HUES48 (cell line): ENCODE measurements around the gene PSTPIP1.

ENCODE experiments used
- H3K27ac ChIP-seq: one replicate; pipeline ENCODE4 v1.7.0; 2013; ENCODE audit warnings: low read depth, low read length, inconsistent platforms
- H3K27me3 ChIP-seq: 2 replicates; pipeline ENCODE4 v1.6.1; 2013; ENCODE audit warnings: mild to moderate bottlenecking, low read length; ENCODE audit not compliant: control insufficient read depth, insufficient read depth
- H3K36me3 ChIP-seq: 2 replicates; pipeline ENCODE4 v1.6.1; 2013; ENCODE audit warnings: low read length; ENCODE audit not compliant: control insufficient read depth, insufficient read depth
- H3K4me1 ChIP-seq: 2 replicates; pipeline ENCODE4 v1.6.1; 2013; ENCODE audit warnings: mild to moderate bottlenecking, low read length; ENCODE audit not compliant: control insufficient read depth, insufficient read depth
- H3K4me3 ChIP-seq: 2 replicates; pipeline ENCODE4 v1.5.1; 2013; ENCODE audit warnings: mild to moderate bottlenecking, low read depth, low read length
- H3K9ac ChIP-seq: 2 replicates; pipeline ENCODE4 v1.6.1; 2013; ENCODE audit warnings: mild to moderate bottlenecking, low read depth, low read length, moderate library complexity
- H3K9me3 ChIP-seq: 2 replicates; pipeline ENCODE4 v1.6.1; 2013; ENCODE audit warnings: low read length; ENCODE audit not compliant: control insufficient read depth, insufficient read depth

Gene PSTPIP1

GRCh38 chr15:77057685-77058084 lies 62.8 kb downstream of the PSTPIP1 start:
- Histone ChIP-seq H3K36me3 (peaks cover 8% of the 10 kb centered on the region), H3K4me1 (peaks cover 27% of the 10 kb centered on the region), H3K27ac (no peak overlapping the region), H3K9ac (no peak overlapping the region), H3K4me3 (no peak overlapping the region), H3K27me3 (no peaks in the 10 kb centered on the region), H3K9me3 (no peaks in the 10 kb centered on the region)

- no peak overlapping the region for H3K27ac ChIP-seq
Observed at GRCh38 chr15:77058468-77058867, 63.5 kb downstream of the PSTPIP1 start.

GRCh38 chr15:77059786-77060361 lies 64.9 kb downstream of the PSTPIP1 start:
- no peaks in the 10 kb centered on the region for H3K27me3 ChIP-seq
- H3K4me3 ChIP-seq = no peak overlapping the region
- no peaks in the 10 kb centered on the region for H3K9me3 ChIP-seq
- peaks cover 31% of the 10 kb centered on the region for H3K4me1 ChIP-seq
- H3K27ac ChIP-seq = no peak overlapping the region
- H3K9ac ChIP-seq = no peak overlapping the region
- no peaks in the 10 kb centered on the region for H3K36me3 ChIP-seq

More at GRCh38 chr15:77058468-77058867, 63.5 kb downstream of the PSTPIP1 start:
- H3K9ac ChIP-seq = no peak overlapping the region
- H3K4me1 ChIP-seq = peaks cover 22% of the 10 kb centered on the region
- H3K36me3 ChIP-seq = peaks cover 5% of the 10 kb centered on the region; the same call in 1 of the 2 replicates
- H3K9me3 ChIP-seq = no peaks in the 10 kb centered on the region
- no peaks in the 10 kb centered on the region for H3K27me3 ChIP-seq
- no peak overlapping the region for H3K4me3 ChIP-seq

- Histone ChIP-seq H3K4me3 (no peak overlapping the region), H3K27me3 (no peaks in the 10 kb centered on the region), H3K36me3 (no peaks in the 10 kb centered on the region), H3K4me1 (peaks cover 34% of the 10 kb centered on the region), H3K9me3 (no peaks in the 10 kb centered on the region), H3K27ac (no peak overlapping the region), H3K9ac (no peak overlapping the region)
Observed at GRCh38 chr15:77060546-77060945, 65.6 kb downstream of the PSTPIP1 start.

GRCh38 chr15:77063249-77063648 lies 68.3 kb downstream of the PSTPIP1 start:
- H3K9me3 ChIP-seq = no peaks in the 10 kb centered on the region
- H3K27me3 ChIP-seq = no peaks in the 10 kb centered on the region
- H3K4me1 ChIP-seq = peaks cover 20% of the 10 kb centered on the region
- no peak overlapping the region for H3K4me3 ChIP-seq
- H3K36me3 ChIP-seq = no peaks in the 10 kb centered on the region
- H3K9ac ChIP-seq = no peak overlapping the region
- H3K27ac ChIP-seq = no peak overlapping the region

- H3K36me3 ChIP-seq = peaks cover 6% of the 10 kb centered on the region; the same call in 1 of the 2 replicates
- H3K4me3 ChIP-seq = no peak overlapping the region
- H3K27ac ChIP-seq = peak overlapping the region; percentile 21
- H3K9ac ChIP-seq = no peak overlapping the region
- H3K27me3 ChIP-seq = no peaks in the 10 kb centered on the region
- H3K9me3 ChIP-seq = no peaks in the 10 kb centered on the region
- H3K4me1 ChIP-seq = peaks cover 20% of the 10 kb centered on the region
Observed at GRCh38 chr15:77064063-77064462, 69.1 kb downstream of the PSTPIP1 start.

- no peak overlapping the region for H3K9ac ChIP-seq
- peak overlapping the region; percentile 11 for H3K27ac ChIP-seq
- peaks cover under 1% of the 10 kb centered on the region; the same call in 1 of the 2 replicates for H3K27me3 ChIP-seq
- peaks cover 9% of the 10 kb centered on the region; the same call in 1 of the 2 replicates for H3K36me3 ChIP-seq
- no peaks in the 10 kb centered on the region for H3K9me3 ChIP-seq
- H3K4me3 ChIP-seq = no peak overlapping the region
- H3K4me1 ChIP-seq = peaks cover 24% of the 10 kb centered on the region
Observed at GRCh38 chr15:77064539-77065308, 69.8 kb downstream of the PSTPIP1 start.

- no peak overlapping the region for H3K4me3 ChIP-seq
- no peak overlapping the region for H3K27ac ChIP-seq
- no peaks in the 10 kb centered on the region for H3K9me3 ChIP-seq
- H3K4me1 ChIP-seq = peaks cover 27% of the 10 kb centered on the region
- H3K9ac ChIP-seq = no peak overlapping the region
- peaks cover 4% of the 10 kb centered on the region for H3K27me3 ChIP-seq
- H3K36me3 ChIP-seq = peaks cover 9% of the 10 kb centered on the region; the same call in 1 of the 2 replicates
Observed at GRCh38 chr15:77066971-77067690, 72.2 kb downstream of the PSTPIP1 start.

- no peak overlapping the region for H3K4me3 ChIP-seq
- no peak overlapping the region for H3K27ac ChIP-seq
- peaks cover 27% of the 10 kb centered on the region for H3K4me1 ChIP-seq
Observed at GRCh38 chr15:77067691-77068367, 72.9 kb downstream of the PSTPIP1 start.

GRCh38 chr15:77068633-77069032 lies 73.7 kb downstream of the PSTPIP1 start:
- Histone ChIP-seq H3K36me3 (peaks cover 9% of the 10 kb centered on the region; the same call in 1 of the 2 replicates), H3K4me3 (no peak overlapping the region), H3K27me3 (peaks cover 4% of the 10 kb centered on the region), H3K27ac (no peak overlapping the region), H3K9ac (no peak overlapping the region), H3K9me3 (no peaks in the 10 kb centered on the region), H3K4me1 (peaks cover 25% of the 10 kb centered on the region)

More at GRCh38 chr15:77067691-77068367, 72.9 kb downstream of the PSTPIP1 start:
- Histone ChIP-seq H3K36me3 (peaks cover 9% of the 10 kb centered on the region; the same call in 1 of the 2 replicates), H3K9ac (no peak overlapping the region), H3K27me3 (peaks cover 4% of the 10 kb centered on the region), H3K9me3 (no peaks in the 10 kb centered on the region)
